Adrenal gland (tissue), 12 donors: ENCODE results near the gene EQTN. TPM values are rescaled to one million over a fixed set of nuclear protein-coding genes. Genes with fewer than 3 reads are reported as not detected.

Source experiments
- DNase-seq, 7 donors: peaks; one replicate each; pipeline ENCODE4 v3.0.0-alpha.2; 2019 to 2020
- H3K27ac ChIP-seq, 5 donors: fragments of 200-600 bp; sonication (generic) in 4 of 5; 1 replicate in 3 of 5; 2 replicates in 2 of 5; pipeline versions ENCODE4 v1.5.1 to v1.8.0; 2016 to 2020; ENCODE audit warnings: mild to moderate bottlenecking in 1 of 5
- H3K27me3 ChIP-seq: fragments of 200-600 bp; 2 replicates; pipeline ENCODE4 v1.8.0; 2021
- H3K36me3 ChIP-seq, 2 donors: fragments of 200-600 bp; replicated peaks in 1 of 2; 1 replicate in 1 of 2; 2 replicates in 1 of 2; pipeline versions ENCODE4 v1.5.1 to v1.8.0; 2018 to 2022
- H3K4me1 ChIP-seq, 2 donors: fragments of 200-600 bp; replicated peaks in 1 of 2; 1 replicate in 1 of 2; 2 replicates in 1 of 2; pipeline versions ENCODE4 v1.5.1 to v1.8.0; 2018 to 2021
- H3K4me3 ChIP-seq, 4 donors: fragments of 200-600 bp; sonication (generic) in 3 of 4; one replicate each; pipeline ENCODE4 v1.5.1; 2016 to 2018
- H3K9me3 ChIP-seq, 3 donors: fragments of 200-600 bp; sonication (generic) in 1 of 3; replicated peaks in 1 of 3; 1 replicate in 2 of 3; 2 replicates in 1 of 3; pipeline versions ENCODE4 v1.5.1 to v1.8.0; 2016 to 2021
- CTCF ChIP-seq, 6 experiments: fragments of 450-650 bp in 4 of 6; fragments of 200-600 bp in 2 of 6; sonication (generic) in 1 of 6; IDR thresholded peaks; 1 replicate in 5 of 6; 2 replicates in 1 of 6; pipeline versions ENCODE4 v1.5.1 to v1.8.0; 2016 to 2021; ENCODE audit warnings: antibody characterized with exemption in 6 of 6, mild to moderate bottlenecking in 2 of 6, moderate library complexity in 1 of 6
- POLR2A ChIP-seq, 2 donors: fragments of 450-650 bp; IDR thresholded peaks; one replicate each; pipeline ENCODE4 v1.6.1; 2017; ENCODE audit warnings: antibody characterized with exemption in 2 of 2, mild to moderate bottlenecking in 2 of 2, moderate library complexity in 1 of 2
- WGBS, 4 donors: extraction: QIAGEN DNeasy Blood & Tissue Kit in 2 of 4; methylation state at CpG; one replicate each; pipeline versions ENCODE4 v1.1.5 to v1.1.7; 2013 to 2017; 5-methylcytosine and 5-hydroxymethylcytosine counted together
- intact Hi-C, 2 donors: fragments of 100-400 bp; cut with DNase I; formaldehyde crosslinking; loops; one replicate each; pipeline versions ENCODE4 v1.14.1 to v1.15.0; 2022 to 2023
- polyA plus RNA-seq, 3 donors: library from polyadenylated mRNA; stranded (reverse); fragments of 200-250 nt in 2 of 3; fragments of 350-450 nt in 1 of 3; fragmentation: Illumina TruSeq in 1 of 3; extraction: RNeasy Lipid Tissue Mini Kit (QIAGEN cat#74804) in 1 of 3; gene quantifications; one replicate each; pipeline ENCODE4 v1.2.3, GENCODE V29; 2013 to 2014
- total RNA-seq, 9 donors: library from RNA; depleted of rRNA in 4 of 9; stranded (reverse); fragments of >200 nt in 4 of 9; fragments of 120-200 nt in 1 of 9; fragmentation: NEBNext Ultra II Directional in 1 of 9; extraction: Animal tissue kit (Norgen Biotek cat#: 25700) in 1 of 9; gene quantifications; one replicate each; pipeline versions ENCODE4 v1.1.0 to v1.2.4, GENCODE V29; 2013 to 2023
- donor health status: healthy with polysubstance abuse.
- donor health status: Bipolar disorder and iron deficiency.
- donor health status: DM: yes; HTN: yes; CAD: no.
- donor health status: DM: no; HTN: no; CAD: no.
- donor health status: DM: no; HTN: no; CAD: no.
- donor health status: DM: yes; HTN: yes; CAD: no.

The EQTN gene
- total and polyA plus RNA-seq, 12 donors, result 0.11 to 0.24 TPM; not detected in 10

GRCh38 chr9:27311184-27311583 is 14.2 kb upstream of the EQTN start:
- intact Hi-C loops, result no loop called here
- Histone ChIP-seq H3K9me3 (no peaks in the 10 kb centered on the region), H3K36me3 (no peaks in the 10 kb centered on the region), H3K4me1 (no peaks in the 10 kb centered on the region), H3K27me3 (no peaks in the 10 kb centered on the region), H3K4me3 (no peak overlapping the region), H3K27ac (no peak overlapping the region)
- no peak for TF ChIP-seq CTCF (IDR thresholded peaks at IDR 0.05)
- no peak for TF ChIP-seq POLR2A (IDR thresholded peaks at IDR 0.05)
- WGBS, 4 donors, result 90 to 98% (median 96%) methylated on average over 2 of the region's 2 CpGs
- no peak for DNase-seq

GRCh38 chr9:27310582-27310981 is 13.6 kb upstream of the EQTN start:
- peak in 1 of 7 donors; percentile 20 for DNase-seq
- H3K27me3 ChIP-seq, result no peaks in the 10 kb centered on the region
- intact Hi-C loops, result no loop called here
- 35 to 44% (median 41%) methylated on average over 2 of the region's 2 CpGs for WGBS, 4 donors
- H3K4me3 ChIP-seq, result no peak overlapping the region
- H3K36me3 ChIP-seq, result no peaks in the 10 kb centered on the region
- H3K9me3 ChIP-seq, result no peaks in the 10 kb centered on the region
- no peak overlapping the region for H3K27ac ChIP-seq
- no peaks in the 10 kb centered on the region for H3K4me1 ChIP-seq
- TF ChIP-seq CTCF (IDR thresholded peaks at IDR 0.05) (no peak), POLR2A (IDR thresholded peaks at IDR 0.05) (no peak)

GRCh38 chr9:27308691-27309390 is 11.9 kb upstream of the EQTN start:
- Histone ChIP-seq H3K36me3 (no peaks in the 10 kb centered on the region), H3K27ac (no peak overlapping the region), H3K4me3 (no peak overlapping the region), H3K27me3 (no peaks in the 10 kb centered on the region), H3K4me1 (no peaks in the 10 kb centered on the region), H3K9me3 (no peaks in the 10 kb centered on the region)
- intact Hi-C loops, result no loop called here
- 86 to 93% (median 91%) methylated on average over 4 of the region's 4 CpGs for WGBS, 4 donors
- no peak for DNase-seq
- TF ChIP-seq POLR2A (IDR thresholded peaks at IDR 0.05) (no peak), CTCF (IDR thresholded peaks at IDR 0.05) (no peak)

GRCh38 chr9:27304521-27304920 is 7.6 kb upstream of the EQTN start:
- no peak overlapping the region for H3K4me3 ChIP-seq
- no peaks in the 10 kb centered on the region for H3K9me3 ChIP-seq
- 77 to 89% (median 85%) methylated on average over 1 of the region's 1 CpG for WGBS, 4 donors
- TF ChIP-seq POLR2A (IDR thresholded peaks at IDR 0.05) (no peak), CTCF (IDR thresholded peaks at IDR 0.05) (no peak)
- no peak overlapping the region for H3K27ac ChIP-seq
- DNase-seq, result no peak
- H3K36me3 ChIP-seq, result no peaks in the 10 kb centered on the region
- no peaks in the 10 kb centered on the region for H3K4me1 ChIP-seq
- intact Hi-C loops, result no loop called here
- no peaks in the 10 kb centered on the region for H3K27me3 ChIP-seq
